ENCODE data around the gene CHRNA1.

- TF ChIP-seq CTCF (IDR thresholded peaks at IDR 0.05): no peak
- no peak for TF ChIP-seq POLR2A (IDR thresholded peaks at IDR 0.05)
Observed at GRCh38 chr2:174731546-174731945, 32.7 kb downstream of the CHRNA1 start.

All from esophagus squamous epithelium (tissue), 4 donors.